ENCODE results near the gene EFEMP2. TPM values are rescaled to one million over a fixed set of nuclear protein-coding genes. Genes with fewer than 3 reads are reported as not detected.
"Not testable (repeated sequence)": the region's sequence is repeated elsewhere in the genome, so short reads cannot be mapped to it uniquely, and the experiment has no call there.

Gene EFEMP2
- total RNA-seq, 1 experiment from 2014 or later = 23.7 TPM

DNA sequence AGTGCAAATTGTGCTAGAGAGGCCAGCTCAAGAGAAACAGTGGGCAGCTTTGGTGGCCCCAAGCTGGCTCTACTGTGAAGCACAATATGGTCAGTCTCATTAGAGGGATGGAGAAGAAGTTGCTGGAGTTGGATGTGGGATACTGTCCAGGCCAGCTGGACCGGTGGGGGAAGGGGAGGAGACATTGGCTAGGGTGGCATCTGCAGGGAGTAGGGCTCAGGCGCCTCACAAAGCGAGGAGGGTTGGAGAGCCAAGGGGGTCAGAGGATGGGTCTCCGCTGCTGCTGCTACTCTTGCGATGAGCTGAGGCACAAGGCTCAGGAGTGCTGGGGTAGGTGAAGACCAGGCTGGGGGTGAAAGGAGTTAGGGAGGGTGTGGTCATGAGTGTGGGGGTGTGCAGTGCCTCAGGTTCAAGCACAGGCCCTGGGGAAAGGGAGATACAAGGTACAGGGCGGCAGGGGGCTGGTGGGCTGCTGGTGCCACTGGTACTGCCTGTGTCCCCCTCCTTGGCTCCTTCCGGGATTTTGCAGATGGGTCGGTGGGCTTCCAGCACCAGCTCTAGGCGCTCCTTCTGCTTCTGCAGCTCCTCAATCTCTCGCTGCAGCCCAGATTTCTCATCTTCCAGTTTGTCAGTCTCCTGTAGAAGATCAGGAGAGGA is 20.2 kb upstream of the EFEMP2 start:
- H3K36me3 ChIP-seq (ENCODE audit: control insufficient read depth, insufficient read depth, low read length) = no peaks in the 10 kb centered on the region; the same call in 1 of the 2 replicates
- no TSS peak for BruUV-seq (replicated peaks)
- ATAC-seq = no peak
- POLR2A ChIA-PET = interaction anchor here (0.6 to 2.2 kb wide), 5 partner anchors 8 to 252 kb away, joined by 3 to 9 read pairs (median 4); no protein-coding TSS in a partner anchor
- DNase-seq (ENCODE audit: low read depth, low spot score) = no peak
- peak overlapping the region; percentile 87 for H3K27ac ChIP-seq (ENCODE audit: low read length)
- CTCF ChIA-PET = no interaction called here
- H3K4me3 ChIP-seq (ENCODE audit: low read depth in 2 of 2, low read length in 2 of 2) = peak overlapping the region; percentile 88 to 93
- intact Hi-C loops (cut with micrococcal nuclease; ENCODE audit: unreplicated experiment) = no loop called here
- H3K27me3 ChIP-seq (ENCODE audit: control insufficient read depth, insufficient read depth, low read length) = no peaks in the 10 kb centered on the region
- H3K4me1 ChIP-seq (ENCODE audit: control insufficient read depth, insufficient read depth, low read length) = peaks cover 67% of the 10 kb centered on the region
- TF ChIP-seq TCF7L2 (IDR thresholded peaks at IDR 0.05; ENCODE audit: low read depth, low read length) = no peak
- TF ChIP-seq SIN3A (IDR thresholded peaks at IDR 0.05; ENCODE audit: borderline replicate concordance, insufficient read depth, low read depth, low read length) = no peak
- TF ChIP-seq POLR2AphosphoS5 (IDR thresholded peaks at IDR 0.05; ENCODE audit: low read depth, low read length) = peak; percentile 70; the same call in 1 of the 2 replicates
- TF ChIP-seq, protein P1, sequence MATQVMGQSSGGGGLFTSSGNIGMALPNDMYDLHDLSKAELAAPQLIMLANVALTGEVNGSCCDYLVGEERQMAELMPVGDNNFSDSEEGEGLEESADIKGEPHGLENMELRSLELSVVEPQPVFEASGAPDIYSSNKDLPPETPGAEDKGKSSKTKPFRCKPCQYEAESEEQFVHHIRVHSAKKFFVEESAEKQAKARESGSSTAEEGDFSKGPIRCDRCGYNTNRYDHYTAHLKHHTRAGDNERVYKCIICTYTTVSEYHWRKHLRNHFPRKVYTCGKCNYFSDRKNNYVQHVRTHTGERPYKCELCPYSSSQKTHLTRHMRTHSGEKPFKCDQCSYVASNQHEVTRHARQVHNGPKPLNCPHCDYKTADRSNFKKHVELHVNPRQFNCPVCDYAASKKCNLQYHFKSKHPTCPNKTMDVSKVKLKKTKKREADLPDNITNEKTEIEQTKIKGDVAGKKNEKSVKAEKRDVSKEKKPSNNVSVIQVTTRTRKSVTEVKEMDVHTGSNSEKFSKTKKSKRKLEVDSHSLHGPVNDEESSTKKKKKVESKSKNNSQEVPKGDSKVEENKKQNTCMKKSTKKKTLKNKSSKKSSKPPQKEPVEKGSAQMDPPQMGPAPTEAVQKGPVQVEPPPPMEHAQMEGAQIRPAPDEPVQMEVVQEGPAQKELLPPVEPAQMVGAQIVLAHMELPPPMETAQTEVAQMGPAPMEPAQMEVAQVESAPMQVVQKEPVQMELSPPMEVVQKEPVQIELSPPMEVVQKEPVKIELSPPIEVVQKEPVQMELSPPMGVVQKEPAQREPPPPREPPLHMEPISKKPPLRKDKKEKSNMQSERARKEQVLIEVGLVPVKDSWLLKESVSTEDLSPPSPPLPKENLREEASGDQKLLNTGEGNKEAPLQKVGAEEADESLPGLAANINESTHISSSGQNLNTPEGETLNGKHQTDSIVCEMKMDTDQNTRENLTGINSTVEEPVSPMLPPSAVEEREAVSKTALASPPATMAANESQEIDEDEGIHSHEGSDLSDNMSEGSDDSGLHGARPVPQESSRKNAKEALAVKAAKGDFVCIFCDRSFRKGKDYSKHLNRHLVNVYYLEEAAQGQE (IDR thresholded peaks at IDR 0.05; ENCODE audit: insufficient read depth in 1 of 2, low read depth in 2 of 2, low read length in 1 of 2) = peak in 1 of 2 experiments; percentile 17; a peak in 1 of 4 replicates
- TF ChIP-seq, protein P2, sequence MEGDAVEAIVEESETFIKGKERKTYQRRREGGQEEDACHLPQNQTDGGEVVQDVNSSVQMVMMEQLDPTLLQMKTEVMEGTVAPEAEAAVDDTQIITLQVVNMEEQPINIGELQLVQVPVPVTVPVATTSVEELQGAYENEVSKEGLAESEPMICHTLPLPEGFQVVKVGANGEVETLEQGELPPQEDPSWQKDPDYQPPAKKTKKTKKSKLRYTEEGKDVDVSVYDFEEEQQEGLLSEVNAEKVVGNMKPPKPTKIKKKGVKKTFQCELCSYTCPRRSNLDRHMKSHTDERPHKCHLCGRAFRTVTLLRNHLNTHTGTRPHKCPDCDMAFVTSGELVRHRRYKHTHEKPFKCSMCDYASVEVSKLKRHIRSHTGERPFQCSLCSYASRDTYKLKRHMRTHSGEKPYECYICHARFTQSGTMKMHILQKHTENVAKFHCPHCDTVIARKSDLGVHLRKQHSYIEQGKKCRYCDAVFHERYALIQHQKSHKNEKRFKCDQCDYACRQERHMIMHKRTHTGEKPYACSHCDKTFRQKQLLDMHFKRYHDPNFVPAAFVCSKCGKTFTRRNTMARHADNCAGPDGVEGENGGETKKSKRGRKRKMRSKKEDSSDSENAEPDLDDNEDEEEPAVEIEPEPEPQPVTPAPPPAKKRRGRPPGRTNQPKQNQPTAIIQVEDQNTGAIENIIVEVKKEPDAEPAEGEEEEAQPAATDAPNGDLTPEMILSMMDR (IDR thresholded peaks at IDR 0.05) = no peak
- H3K9me3 ChIP-seq (ENCODE audit: control insufficient read depth, insufficient read depth, low read depth, low read length) = no peaks in the 10 kb centered on the region
- in situ Hi-C loops (cut with HindIII; ENCODE audit: low pct_unique_long_range_greater_than_20kb, low sequenced_read_pairs) = no loop called here

DNA sequence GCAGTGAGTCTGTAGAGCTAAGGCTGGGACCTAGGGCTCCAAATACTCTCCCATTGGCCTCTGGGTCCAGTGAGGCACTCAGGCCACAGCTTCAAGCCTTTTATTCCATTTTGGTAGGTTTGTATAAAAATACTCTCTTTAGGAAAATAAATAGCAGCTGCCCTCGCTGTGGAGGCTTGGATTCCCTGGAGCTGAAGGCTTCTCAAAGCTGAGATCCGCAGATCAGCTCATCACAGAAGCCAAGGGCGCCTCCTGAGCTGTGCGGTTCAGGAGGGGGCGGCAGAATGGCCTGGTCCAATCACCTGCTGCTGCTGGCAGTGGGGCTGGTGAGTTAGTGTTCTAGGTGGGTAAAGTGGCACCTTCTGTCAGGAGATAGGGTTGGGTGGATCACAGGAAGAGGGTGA is 19.5 kb upstream of the EFEMP2 start:
- peak overlapping the region; percentile 87 for H3K27ac ChIP-seq (ENCODE audit: low read length)
- ATAC-seq = peak; percentile 0

More for the DNA sequence above, 19.5 kb upstream of the EFEMP2 start:
- TF ChIP-seq, protein P2 (IDR thresholded peaks at IDR 0.05) = peak; percentile 56; the same call in 1 of the 2 replicates
- POLR2A ChIA-PET = interaction anchor here (0.5 to 2.2 kb wide), 3 partner anchors 19 to 1489 kb away, joined by 4 to 8 read pairs (median 6); no protein-coding TSS in a partner anchor
- H3K36me3 ChIP-seq (ENCODE audit: control insufficient read depth, insufficient read depth, low read length); DNase-seq (ENCODE audit: low read depth, low spot score); H3K9me3 ChIP-seq (ENCODE audit: control insufficient read depth, insufficient read depth, low read depth, low read length); intact Hi-C loops (cut with micrococcal nuclease; ENCODE audit: unreplicated experiment); H3K27me3 ChIP-seq (ENCODE audit: control insufficient read depth, insufficient read depth, low read length); BruUV-seq (replicated peaks); in situ Hi-C loops (cut with HindIII; ENCODE audit: low pct_unique_long_range_greater_than_20kb, low sequenced_read_pairs): not testable (repeated sequence)
- H3K4me1 ChIP-seq (ENCODE audit: control insufficient read depth, insufficient read depth, low read length) = peaks cover 71% of the 10 kb centered on the region
- peak overlapping the region; percentile 88 to 93 for H3K4me3 ChIP-seq (ENCODE audit: low read depth in 2 of 2, low read length in 2 of 2)
- CTCF ChIA-PET = interaction anchor here (0.9 kb wide), 1 partner anchor 181 kb away, joined by 3 read pairs; no protein-coding TSS in a partner anchor

Measured in Panc1 (cell line).